Stimulated activated CD8-positive, alpha-beta memory T cell treated with anti-CD3 and anti-CD28 coated beads, Interleukin-15, amount 100 ng/mL, for 4 hours (primary cell): ENCODE results near the gene CLEC9A.

Experiments
- DNase-seq, 2 donors: peaks; one replicate each; pipeline ENCODE4 v3.0.0-alpha.2; 2020; ENCODE audit warnings: low read depth in 2 of 2

Gene CLEC9A

DNA sequence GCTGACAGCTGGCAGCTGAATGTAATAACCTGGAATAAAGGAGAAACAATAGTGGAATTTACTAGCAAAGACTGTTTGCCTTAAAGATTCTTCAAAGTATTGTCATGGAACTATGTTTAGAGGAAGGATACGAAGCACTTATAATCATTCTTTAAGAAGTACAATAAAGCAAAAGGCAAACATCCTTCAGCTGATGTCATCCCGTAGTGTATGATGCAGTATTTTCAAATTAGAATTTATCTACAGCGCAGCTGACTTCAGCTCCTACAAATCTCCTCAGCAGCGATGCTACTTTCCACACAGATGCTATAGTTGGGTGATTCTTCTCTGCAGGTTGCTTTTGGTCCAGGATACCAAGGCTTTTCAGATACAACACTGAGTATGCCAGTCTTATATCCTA, 36.8 kb downstream of the CLEC9A start:
- DNase-seq: no peak

GRCh38 chr12:10067942-10068341, 37.5 kb downstream of the CLEC9A start:
- no peak for DNase-seq

GRCh38 chr12:10068644-10069043, 38.2 kb downstream of the CLEC9A start:
- DNase-seq: no peak

GRCh38 chr12:10069099-10069498, 38.6 kb downstream of the CLEC9A start:
- DNase-seq: no peak

- no peak for DNase-seq
Measured at GRCh38 chr12:10069976-10070375, 39.5 kb downstream of the CLEC9A start.

DNA sequence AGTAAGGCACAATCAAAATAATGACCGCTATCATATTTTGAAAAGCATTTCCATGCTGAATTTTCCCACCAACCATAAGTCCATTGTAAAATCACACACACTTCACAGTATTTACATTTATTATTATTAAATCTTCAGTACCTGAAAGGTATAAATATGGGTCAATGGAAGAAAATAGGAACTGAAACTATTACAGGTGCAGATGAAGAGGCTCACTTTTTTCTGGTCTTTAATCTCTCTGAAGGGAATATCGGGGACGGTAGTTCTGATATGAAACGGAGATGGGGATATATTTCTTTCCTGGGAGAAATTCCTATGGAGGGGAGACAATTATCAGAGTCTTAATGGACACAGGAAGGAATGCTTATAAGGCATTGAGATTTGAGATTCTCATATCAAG, 39.9 kb downstream of the CLEC9A start:
- DNase-seq: no peak

- no peak for DNase-seq
Measured at GRCh38 chr12:10072131-10072530, 41.6 kb downstream of the CLEC9A start.

DNA sequence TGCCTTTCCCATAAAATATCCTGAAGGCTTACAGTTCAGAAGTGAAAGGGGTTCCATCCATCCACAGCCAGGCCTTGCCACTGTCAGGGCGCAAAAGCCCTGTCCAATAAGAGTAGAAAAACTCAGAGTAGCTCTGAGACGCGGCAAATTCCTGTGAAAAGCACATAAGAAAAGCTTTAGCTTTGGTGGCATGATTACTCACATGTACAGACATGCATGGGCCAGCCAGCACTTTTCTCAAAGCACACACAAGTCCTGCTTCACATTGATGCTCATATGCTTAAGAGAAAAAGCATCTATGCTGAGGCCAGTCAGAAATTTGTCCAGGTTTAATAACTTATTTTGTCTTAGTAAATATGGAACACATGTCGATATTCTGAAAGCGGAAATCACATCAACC, 42.8 kb downstream of the CLEC9A start:
- DNase-seq: no peak

- no peak for DNase-seq
Measured at GRCh38 chr12:10075451-10075850, 45.0 kb downstream of the CLEC9A start.

DNA sequence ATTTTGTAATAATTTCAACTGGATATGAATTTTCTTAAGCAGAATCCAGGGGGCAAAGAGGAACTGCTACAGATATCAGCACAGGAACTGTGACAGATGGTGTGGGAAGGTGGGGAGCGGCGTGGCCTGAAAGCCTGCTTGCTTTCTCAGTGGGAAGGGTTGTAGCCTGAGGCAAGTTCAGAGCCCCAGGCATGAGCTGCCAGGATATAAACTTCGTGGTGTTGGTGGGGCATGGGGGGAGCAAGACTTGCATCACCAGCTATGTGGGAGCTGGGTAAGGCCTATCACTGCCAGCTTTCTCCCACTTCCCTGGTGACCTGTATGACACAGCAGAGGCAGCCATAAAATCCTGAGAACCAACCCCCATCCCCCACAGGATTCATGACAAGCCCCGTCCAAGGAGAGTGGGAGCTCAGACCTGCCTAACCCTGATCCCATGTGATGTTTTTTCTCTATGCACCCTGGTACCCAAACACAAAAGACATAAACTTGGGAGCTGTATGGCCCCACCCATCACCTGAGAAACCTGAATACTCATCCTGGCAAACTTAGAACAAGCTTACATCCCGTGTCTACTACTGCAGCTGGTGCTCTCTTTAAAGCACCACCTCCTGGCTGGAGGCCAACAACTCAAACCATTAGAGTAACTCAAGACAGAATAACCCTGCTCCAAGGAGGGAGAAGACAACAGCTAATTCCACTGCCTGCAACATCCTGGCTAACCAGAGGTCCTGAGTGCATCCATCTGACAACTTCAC, 51.8 kb downstream of the CLEC9A start:
- no peak for DNase-seq

GRCh38 chr12:10084733-10085132, 54.3 kb downstream of the CLEC9A start:
- DNase-seq: no peak

DNA sequence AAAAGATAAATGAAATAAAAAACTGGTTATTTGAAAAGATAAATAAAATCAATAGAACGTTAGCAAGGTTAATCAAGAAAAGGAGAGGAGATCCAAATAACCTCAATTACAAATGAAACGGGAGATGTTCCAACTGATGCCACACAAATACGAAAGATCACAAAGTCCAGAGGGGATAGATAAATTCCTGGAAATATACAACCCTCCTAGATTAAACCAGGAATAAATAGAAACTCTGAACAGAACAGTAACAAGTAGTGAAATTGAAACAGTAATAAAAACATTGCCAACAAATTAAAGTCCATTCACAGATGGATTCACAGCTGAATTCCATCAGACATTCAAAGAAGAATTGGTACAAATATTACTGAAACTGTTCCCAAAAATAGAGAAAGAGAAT, 55.9 kb downstream of the CLEC9A start:
- DNase-seq: no peak

DNA sequence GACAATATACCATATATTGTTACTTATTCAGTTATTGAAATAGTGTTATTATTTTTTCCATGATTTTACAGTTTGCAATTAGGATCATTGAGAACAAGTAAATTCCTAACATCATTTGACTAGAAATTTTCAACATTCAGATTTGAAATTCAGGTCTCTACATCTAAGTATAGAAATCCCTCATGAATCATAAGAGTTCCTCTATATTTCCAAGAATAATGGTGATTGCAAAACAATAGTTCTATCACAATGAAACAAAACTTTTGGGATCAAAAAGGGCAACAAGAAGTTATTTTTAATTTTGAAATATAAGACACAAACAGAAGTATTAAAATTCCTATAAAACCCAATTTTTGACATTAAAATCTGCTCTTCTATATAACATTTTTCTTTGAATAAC, 57.5 kb downstream of the CLEC9A start:
- DNase-seq: no peak

GRCh38 chr12:10088955-10089900, 58.7 kb downstream of the CLEC9A start:
- no peak for DNase-seq

- no peak for DNase-seq
Measured at GRCh38 chr12:10094646-10095395, 64.3 kb downstream of the CLEC9A start.

- no peak for DNase-seq
Measured at GRCh38 chr12:10095971-10096370, 65.5 kb downstream of the CLEC9A start.

DNA sequence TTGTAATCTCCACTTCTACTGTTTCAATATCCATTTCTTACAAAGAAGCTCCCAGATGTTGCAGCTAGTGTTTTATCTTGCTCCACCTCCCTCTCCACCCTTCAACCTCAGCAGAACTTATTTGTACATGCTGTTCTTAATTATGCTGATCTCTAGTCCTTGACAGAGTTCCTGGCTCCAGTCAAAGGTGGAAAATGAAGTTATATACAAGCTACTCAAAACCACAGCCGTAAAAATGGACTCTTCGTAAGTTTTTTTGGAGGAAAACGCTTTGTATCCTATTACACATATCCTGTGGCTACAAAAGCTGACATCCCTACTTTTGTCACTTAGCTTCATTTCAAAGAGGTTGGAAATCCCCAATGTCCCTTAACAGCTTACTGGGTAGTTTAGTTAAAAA, 67.0 kb downstream of the CLEC9A start:
- DNase-seq: no peak

DNA sequence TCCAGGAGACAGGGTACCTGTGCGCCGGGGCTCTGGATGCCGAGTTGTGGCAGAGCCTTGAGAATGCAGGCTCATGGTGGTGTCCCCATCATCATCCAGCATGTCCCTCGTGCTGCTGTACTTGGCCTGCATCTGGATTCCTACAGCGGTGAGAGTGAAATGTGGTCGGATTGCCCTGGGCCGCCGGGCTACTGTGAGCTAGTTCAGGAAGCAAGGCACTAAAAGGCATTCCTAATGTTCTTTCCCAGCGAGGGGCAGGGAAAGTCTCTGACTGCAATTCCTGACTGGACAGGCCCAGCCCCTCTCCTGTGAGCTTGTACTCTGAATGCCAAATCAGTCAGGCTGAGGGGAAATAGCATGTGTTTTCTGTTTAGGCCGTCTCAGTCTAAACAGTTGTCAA, 68.3 kb downstream of the CLEC9A start, which contains the start of gene CLEC1A:
CLEC1A (minus strand) TSS at position 195 of the 400 bp plus-strand sequence; CDS start at position 132, 63 bp downstream.
- DNase-seq: no peak

GRCh38 chr12:10101042-10101579, 70.6 kb downstream of the CLEC9A start:
- DNase-seq: no peak

DNA sequence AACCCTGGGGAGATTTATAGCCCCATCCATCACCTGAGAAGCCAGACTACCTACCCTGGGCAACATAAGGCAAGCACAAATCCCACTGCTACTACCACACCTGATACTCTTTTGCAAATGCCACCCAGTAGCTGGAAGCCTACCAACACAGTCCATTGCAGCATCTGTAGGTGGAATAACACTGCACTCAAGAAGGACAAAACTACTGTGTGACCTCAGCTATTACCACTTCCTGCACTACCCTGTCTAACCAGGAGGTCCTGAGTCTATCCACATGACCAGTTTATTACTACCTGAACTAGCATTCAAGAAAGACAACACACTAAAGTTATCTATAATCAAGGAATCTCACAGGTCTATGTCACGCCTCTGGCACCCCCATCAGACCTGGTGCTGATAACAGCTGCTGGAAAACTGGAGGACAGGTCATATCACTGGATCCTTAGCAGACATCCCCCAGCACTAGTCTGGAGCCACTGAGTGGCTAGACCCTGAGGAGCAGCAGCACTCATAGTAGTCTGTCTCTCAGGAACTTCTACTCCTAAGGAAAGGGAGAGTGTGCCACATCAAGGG, 71.3 kb downstream of the CLEC9A start:
- no peak for DNase-seq

- no peak for DNase-seq
Measured at GRCh38 chr12:10102322-10102721, 71.8 kb downstream of the CLEC9A start.
